ENCODE measurements around the gene PAK6. TPM values are rescaled to one million over a fixed set of nuclear protein-coding genes. Genes with fewer than 3 reads are reported as not detected.

The PAK6 gene
- 9.7 TPM for total RNA-seq
- long read RNA-seq, full-length matches to known transcripts: 1 of 30 reads
- long read RNA-seq, partial matches to known transcripts: 17 of 30 reads
- long read RNA-seq, other reads (novel, unspliced or antisense): 12 of 30 reads

DNA sequence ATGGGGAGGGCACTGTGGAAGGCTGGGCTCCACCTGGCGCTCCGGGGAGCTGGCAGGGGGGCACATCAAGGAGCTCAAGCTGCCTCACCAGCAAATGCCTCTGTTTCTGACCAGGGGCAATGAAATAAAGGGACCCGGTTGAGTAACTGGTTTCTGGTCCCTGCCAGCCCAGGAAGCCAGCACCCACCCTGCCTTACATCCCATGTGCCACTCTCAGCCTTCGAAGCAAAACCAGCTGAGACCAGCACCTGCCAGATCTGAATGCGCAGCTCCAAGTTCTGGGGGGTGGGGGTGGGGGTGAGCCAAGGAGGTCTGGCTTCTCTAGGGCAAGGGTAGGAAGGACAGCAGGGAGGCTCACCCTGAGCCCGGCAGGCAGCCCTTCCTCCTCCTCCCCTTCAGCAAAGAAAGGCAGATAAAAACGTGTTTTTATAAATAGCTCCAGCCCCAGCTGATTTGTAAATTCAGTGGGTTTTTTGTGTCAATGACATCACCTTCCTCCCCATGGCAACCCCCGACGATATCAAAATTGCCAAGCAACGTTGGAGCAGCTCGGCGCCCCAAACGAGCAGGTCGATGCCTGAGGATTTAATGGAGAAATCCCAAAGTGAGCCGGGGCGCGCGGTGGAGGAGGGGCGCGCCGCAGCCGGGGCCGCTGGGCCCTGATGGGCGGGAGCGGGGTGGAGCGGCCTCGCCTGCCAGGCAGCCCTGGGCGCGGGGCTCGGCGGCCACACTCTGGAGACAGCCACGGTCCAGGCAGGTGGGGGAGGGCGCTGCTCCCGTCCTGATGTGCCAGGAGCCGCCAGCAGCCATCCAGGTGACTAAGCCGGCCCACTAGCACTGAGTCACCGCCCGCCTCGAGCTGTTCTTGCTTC, at the start of gene PAK6:
TSS of gene PAK6 (plus strand) at position 532 of the 872 bp plus-strand sequence. CDS start 25,723 bp downstream, outside the sequence.
- ATAC-seq (ENCODE audit: poor library complexity): peak; percentile 64
- intact Hi-C loops (cut with DNase I): no loop called here
- DNase-seq: no peak

GRCh38 chr15:40190591-40190990, 48.3 kb upstream of the PAK6 start:
- no peak for ATAC-seq (ENCODE audit: poor library complexity)
- intact Hi-C loops (cut with DNase I): no loop called here
- no peak for DNase-seq

- ATAC-seq (ENCODE audit: poor library complexity): no peak
- no peak for DNase-seq
- intact Hi-C loops (cut with DNase I): no loop called here
Observed at GRCh38 chr15:40192942-40193341, 45.9 kb upstream of the PAK6 start.

GRCh38 chr15:40197434-40197833, 41.4 kb upstream of the PAK6 start:
- no peak for ATAC-seq (ENCODE audit: poor library complexity)
- DNase-seq: no peak
- intact Hi-C loops (cut with DNase I): no loop called here

DNA sequence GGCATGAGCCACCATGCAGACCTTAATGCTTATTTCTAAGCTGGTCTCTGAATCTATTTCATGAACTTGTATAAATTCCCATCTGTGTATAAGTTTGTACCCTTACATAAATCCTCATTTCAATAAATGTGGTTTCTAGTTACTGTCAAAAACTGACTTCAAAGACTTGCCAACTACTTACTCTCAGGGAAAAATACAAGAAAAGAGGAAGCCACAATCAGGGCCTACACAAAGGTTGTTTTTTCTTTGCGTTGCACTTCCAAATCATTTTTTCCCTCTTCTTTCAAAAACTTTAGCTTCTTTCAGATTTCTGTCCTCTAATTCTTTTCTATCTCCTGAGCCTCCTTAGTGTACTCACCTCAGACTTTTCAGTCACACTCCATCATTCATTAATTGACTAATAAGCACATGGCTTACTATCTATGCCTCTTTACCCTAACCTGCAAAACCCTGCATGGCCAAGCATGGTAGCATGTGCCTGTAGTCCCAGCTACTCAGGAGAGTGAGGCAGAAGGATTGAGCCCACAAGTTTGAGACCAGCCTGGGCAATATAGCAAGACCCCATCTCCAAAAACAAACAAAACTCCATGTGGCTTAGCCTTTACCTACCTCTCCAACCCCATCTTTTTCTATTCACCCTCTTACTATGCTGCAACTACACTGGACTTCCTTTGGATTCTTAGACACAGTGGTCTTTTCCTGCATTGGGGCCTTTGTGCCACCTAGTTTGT, 40.3 kb upstream of the PAK6 start:
- ATAC-seq (ENCODE audit: poor library complexity) (no peak), DNase-seq (no peak)
- intact Hi-C loops (cut with DNase I): no loop called here

DNA sequence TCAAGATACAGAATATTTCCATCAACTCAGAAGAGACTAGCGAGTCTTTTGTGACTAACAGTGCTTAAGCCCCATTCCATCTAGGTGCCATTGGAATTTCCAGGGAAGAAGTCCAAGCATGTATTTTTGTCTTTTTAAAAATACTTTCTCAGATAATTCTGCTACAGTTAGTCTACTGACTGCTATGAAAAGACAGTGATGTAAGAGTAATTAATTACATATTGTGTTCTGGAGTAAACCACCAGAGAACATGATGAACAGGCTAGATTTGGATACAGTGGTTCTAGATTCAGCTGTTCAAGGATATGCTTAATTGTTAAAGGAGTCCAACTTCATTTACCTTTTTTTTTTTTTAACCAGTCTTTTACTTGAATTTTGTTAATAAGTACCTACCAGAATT, 34.8 kb upstream of the PAK6 start:
- DNase-seq: no peak
- no peak for ATAC-seq (ENCODE audit: poor library complexity)
- intact Hi-C loops (cut with DNase I): no loop called here

- intact Hi-C loops (cut with DNase I): no loop called here
- DNase-seq (no peak), ATAC-seq (ENCODE audit: poor library complexity) (peak; percentile 93)
Observed at GRCh38 chr15:40217166-40217824, 21.6 kb upstream of the PAK6 start.

DNA sequence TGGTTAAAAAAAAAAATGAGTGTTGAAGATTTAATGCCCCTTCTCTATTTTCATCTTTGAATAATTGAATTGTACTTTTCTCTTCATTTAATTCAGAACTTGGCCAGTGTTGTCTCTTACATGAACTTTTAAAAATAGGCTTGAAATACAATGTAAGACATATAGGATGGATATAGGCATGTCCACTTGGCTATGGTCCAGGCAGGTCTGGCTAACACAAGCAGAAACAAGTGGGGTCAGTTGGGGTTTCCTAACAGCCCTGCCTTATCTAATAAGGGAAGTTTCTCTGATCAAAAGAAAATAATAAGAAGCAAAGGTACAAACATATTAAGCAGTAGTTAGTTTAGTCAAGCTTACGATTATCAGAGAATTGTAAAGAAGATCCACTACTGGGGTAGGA, 19.1 kb upstream of the PAK6 start:
- DNase-seq: no peak
- no peak for ATAC-seq (ENCODE audit: poor library complexity)
- intact Hi-C loops (cut with DNase I): loop anchor here (2.0 kb wide), 1 partner anchor 55 kb away; no protein-coding TSS in a partner anchor

DNA sequence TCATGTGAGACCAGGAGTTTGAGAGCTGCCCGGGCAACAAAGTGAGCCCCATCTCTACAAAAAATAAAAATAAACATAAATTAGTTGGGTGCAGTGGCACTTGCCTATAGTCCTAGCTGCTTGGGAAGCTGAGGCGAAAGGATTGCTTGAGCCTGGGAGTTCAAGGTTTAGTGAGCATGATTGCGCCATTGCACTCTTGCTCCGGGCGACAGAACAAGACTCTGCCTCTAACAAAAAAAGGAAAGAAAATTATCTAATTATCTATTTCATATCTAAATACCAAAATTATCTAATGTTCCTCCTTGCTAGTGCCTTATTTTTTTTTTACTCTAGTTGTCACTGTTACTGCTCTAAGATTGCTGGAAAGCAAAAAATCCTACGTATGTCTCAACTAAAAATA, 16.7 kb upstream of the PAK6 start:
- intact Hi-C loops (cut with DNase I): no loop called here

DNA sequence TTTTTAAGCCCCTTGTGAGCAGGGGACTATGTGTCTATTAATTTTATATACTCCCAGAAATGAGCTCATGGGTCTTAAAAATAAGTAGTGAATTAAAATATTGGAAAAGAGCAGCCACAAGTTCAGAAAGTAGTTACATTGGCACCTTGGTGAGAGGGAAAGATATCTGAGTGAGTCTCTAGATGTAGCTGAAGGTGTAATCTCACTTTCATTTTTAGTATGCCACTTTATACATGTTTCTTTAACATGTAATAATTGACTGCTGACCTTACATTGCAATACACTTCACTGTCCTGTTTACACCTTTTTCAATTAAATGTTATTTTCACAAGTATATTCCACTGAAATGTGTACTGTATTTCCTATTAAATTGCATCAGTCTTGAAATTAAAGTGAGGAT, 12.1 kb upstream of the PAK6 start:
- intact Hi-C loops (cut with DNase I): no loop called here
- no peak for DNase-seq
- no peak for ATAC-seq (ENCODE audit: poor library complexity)

More for the DNA sequence above, 16.7 kb upstream of the PAK6 start:
- ATAC-seq (ENCODE audit: poor library complexity) (no peak), DNase-seq (no peak)

- DNase-seq (no peak), ATAC-seq (ENCODE audit: poor library complexity) (no peak)
- intact Hi-C loops (cut with DNase I): no loop called here
Observed at GRCh38 chr15:40229316-40229715, 9.5 kb upstream of the PAK6 start.

DNA sequence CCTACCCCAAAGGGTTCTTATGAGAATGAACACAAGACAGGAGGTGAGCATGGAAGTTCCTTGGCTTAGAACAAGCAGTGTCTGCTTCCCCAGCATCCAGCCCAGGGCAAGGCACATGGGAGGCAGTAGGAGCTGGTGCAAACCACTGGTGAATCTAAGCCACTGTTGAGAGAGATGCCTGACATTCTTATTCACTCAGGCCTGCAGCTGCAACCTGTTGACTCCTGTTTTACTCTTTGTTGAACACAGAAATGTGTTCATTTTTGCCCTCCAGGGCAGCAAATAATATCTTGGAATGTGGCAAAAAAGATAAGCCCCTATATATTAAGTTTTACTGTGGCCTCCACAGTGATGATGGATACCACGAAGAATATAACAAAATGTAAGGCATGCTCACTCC, 8.9 kb upstream of the PAK6 start:
- ATAC-seq (ENCODE audit: poor library complexity) (no peak), DNase-seq (no peak)
- intact Hi-C loops (cut with DNase I): no loop called here

DNA sequence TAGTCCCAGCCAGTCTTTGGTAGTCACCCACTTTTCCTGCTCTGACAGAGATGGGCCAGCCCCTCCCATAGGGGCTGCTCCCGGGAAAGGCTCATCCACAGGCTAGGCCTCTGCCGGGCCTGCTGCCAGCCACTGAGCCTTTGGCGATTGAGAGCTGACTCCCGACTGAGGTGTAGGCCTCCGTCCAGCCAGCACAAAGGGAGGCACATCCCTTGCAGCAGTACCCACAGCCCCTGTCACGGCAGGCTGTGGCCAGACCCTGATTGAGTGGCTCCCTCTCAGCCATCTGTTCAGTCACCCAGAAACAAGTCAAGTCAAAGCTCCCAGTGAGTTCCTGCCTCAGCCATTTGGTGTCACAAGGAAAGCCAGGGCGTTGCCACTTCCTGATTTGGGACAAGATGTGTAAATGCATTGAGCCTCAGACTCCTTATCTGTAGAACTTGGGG, 6.2 kb upstream of the PAK6 start:
- no peak for DNase-seq
- intact Hi-C loops (cut with DNase I): no loop called here
- ATAC-seq (ENCODE audit: poor library complexity): peak; percentile 29

DNA sequence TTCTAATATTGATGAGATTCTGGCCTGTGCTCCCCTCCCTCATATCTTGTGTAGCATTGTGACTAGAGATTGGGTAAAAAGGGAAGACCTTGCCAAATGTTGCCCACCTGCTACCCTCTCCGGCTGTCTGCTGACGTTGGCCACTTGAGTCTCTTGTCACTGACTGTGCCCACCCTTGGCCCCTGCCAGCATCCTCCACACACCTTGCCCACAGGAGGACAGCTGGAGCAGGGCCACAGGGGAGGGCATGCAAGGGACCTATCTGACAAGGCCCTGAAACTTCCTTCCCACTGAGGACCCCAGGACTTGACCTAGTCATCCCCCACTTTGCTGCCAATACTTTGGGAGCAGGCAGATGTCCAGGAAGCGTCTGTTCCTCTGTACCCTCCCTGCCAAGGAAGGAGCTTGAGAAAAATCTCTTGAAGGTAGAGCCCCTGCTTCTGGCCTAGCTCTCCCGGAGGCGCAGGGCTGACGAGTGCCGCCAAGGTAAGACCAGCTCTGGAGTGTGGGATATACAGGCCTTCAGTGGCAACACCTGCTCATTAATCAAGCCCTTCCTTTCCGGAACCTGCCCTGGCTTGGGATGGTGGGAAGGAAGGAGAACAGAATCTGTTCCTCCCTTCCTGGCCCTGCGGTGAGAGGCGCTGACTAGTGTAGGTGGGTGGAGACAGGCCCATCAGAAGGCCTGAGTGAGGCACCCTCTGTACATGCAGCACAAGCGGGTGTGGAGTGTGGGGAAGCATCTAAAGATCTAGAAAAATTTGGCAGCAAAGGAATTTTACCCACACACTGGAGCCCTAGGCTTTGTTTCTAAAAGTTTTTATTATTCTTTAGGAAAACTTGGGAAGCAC, 4.9 kb upstream of the PAK6 start:
- DNase-seq (no peak), ATAC-seq (ENCODE audit: poor library complexity) (no peak)
- intact Hi-C loops (cut with DNase I): no loop called here

GRCh38 chr15:40234783-40235182, 4.1 kb upstream of the PAK6 start:
- intact Hi-C loops (cut with DNase I): no loop called here
- ATAC-seq (ENCODE audit: poor library complexity): peak; percentile 40
- DNase-seq: no peak

DNA sequence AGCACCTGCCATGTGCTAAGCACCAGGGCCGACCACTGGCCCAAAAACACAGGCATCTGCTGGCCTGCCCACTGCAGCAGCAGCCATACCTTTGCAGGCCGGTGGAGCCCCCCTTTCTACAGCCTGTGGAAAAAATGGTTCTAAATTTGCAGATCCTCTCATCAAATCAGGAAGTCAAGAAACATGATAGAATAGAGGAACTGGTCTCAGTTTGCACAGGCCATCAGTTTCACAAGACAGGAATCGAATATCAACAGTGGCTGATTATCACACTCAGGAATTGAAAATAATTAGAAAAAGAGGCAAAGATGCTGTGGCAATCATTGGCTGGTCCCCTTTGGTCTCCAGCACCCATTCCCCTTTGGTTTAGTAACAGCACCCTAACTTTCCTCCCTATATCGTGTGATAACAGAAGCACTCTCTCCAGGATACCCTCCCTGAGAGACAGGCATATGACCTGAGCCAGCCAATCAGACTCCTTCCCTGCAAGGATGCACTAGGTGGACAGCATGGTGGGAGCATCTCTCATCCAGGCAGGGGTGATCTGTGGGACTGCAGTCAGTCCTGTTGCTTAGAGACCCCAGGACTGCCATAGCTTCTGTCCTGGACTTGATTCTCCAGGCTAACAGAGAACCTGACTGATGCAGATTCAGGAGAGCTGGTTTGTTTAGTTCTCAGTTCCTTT, 3.5 kb upstream of the PAK6 start:
- ATAC-seq (ENCODE audit: poor library complexity) (peak; percentile 46), DNase-seq (no peak)
- intact Hi-C loops (cut with DNase I): no loop called here

DNA sequence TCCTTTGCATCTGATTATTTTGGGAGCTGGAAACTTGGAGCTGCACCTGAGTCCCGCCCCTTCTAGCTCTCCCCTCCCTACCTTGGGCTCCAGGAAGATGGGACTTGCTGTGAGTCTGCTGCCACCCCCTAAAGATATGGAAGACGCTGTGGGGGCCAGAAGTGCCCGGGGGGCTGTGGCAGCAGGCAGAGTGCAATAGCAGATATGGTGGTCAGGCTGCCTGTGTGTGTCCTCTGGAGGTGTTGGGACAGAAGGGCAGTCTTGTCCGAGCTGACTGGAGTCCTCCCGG, 485 bp downstream of the PAK6 start:
- intact Hi-C loops (cut with DNase I): no loop called here
- DNase-seq (no peak), ATAC-seq (ENCODE audit: poor library complexity) (no peak)
